HTERT RPE-1 (cell line): ENCODE data around the gene GRIK5.

Experiments used
- in situ Hi-C: fragments of 300-500 bp; cut with MboI; formaldehyde crosslinking; loops from 4 replicates; pipeline ENCODE4 v1.14.3; 2020; ENCODE audit warnings: low sequenced_read_pairs

The GRIK5 gene

DNA sequence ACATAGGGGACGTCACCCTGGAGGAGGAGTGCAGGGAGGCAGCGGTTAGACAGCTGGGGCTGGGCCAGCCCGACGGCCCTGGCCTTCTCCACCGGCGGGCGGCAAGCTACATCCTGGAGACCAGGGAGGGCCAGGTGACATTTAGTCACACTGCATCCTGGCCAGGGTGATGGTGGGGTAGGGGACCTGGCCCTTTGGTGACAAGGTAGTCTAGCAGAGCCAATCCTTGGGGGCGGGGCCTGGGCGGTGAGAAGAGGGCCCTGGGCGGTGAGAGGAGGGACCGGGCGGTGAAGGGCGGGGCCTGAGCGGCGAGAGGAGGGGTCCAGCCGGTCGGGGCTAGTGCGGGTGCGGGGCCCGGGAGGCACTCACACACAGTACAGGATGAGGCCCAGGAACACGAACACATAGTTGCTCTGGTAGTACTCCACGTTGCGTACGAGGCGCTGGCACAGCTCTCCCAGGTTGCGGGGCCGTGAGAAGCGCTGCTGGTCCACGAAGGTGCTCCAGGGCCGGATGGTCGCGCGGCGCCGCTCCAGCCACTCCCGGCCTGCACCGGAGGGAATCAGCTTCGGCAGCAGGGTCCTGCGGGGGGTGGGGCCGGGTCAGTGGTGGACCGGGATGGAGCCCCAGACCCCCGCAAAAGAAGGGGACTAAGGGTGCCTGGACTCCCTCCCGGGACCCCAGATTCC lies 111.5 kb downstream of the GRIK5 start:
- in situ Hi-C loops = no loop called here

DNA sequence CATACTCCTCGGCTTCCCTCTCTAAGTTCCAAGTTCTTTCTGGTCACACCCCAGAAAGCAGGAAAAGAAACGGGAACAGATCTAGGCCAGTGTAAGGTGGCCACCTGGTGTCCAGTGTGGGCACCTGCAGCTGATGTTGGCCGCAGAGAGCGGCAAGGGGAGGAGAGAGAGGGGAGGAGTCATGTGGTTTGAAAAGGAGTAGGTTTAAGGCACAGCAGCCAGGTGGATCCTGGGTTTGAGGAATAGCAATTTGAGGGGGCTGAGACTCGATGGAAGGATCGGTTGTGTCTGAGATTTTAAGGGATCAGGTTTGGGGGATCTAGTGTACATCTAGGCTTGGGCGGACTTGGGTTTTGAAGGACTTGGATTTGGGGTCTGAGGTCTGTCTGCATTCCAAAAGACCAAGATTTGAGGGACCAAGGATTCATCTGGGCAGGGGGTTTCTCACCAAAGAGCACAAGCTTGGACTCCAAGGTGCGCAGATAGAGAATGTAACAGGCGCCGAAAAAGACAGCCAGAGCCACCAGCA lies 112.1 kb downstream of the GRIK5 start:
- in situ Hi-C loops = no loop called here

- in situ Hi-C loops = no loop called here
Observed at GRCh38 chr19:41957161-41957837, 112.7 kb downstream of the GRIK5 start.

GRCh38 chr19:41956621-41957020 lies 113.4 kb downstream of the GRIK5 start:
- in situ Hi-C loops = no loop called here

GRCh38 chr19:41955521-41955920 lies 114.5 kb downstream of the GRIK5 start:
- in situ Hi-C loops = no loop called here

- in situ Hi-C loops = no loop called here
Observed at GRCh38 chr19:41951686-41952172, 118.3 kb downstream of the GRIK5 start.
